Lower leg skin (tissue), 3 donors: ENCODE results near the gene NFE2L1.
"Not testable (repeated sequence)": the region's sequence is repeated elsewhere in the genome, so short reads cannot be mapped to it uniquely, and the experiment has no call there.

Experiments used
- POLR2A ChIP-seq, 2 donors: fragments of 450-650 bp; IDR thresholded peaks; one replicate each; pipeline ENCODE4 v1.6.1; 2016 to 2017; ENCODE audit warnings: antibody characterized with exemption in 2 of 2, mild to moderate bottlenecking in 1 of 2, moderate library complexity in 1 of 2
- TF ChIP-seq, protein P1 (sequence below), 3 donors: fragments of 450-650 bp; IDR thresholded peaks; one replicate each; pipeline ENCODE4 v1.5.1; 2016; ENCODE audit warnings: antibody characterized with exemption in 3 of 3, mild to moderate bottlenecking in 3 of 3, moderate library complexity in 2 of 3

DNA sequence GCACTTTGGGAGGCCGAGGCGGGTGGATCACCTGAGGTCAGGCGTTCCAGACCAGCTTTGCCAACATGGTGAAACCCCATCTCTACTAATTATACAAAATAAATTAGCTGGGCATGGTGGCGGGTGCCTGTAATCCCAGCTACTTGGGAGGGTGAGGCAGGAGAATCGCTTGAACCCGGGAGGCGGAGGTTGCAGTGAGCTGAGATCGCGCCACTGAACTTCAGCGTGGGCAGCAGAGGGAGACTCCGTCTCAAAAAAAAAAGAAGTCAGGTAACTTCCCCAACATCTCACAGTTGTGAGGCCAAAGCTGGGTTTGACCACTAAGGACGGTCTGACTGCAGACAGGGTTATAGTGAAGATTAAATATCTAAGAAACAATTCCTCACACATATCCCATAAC is 13.4 kb upstream of the NFE2L1 start:
- TF ChIP-seq, protein P1, sequence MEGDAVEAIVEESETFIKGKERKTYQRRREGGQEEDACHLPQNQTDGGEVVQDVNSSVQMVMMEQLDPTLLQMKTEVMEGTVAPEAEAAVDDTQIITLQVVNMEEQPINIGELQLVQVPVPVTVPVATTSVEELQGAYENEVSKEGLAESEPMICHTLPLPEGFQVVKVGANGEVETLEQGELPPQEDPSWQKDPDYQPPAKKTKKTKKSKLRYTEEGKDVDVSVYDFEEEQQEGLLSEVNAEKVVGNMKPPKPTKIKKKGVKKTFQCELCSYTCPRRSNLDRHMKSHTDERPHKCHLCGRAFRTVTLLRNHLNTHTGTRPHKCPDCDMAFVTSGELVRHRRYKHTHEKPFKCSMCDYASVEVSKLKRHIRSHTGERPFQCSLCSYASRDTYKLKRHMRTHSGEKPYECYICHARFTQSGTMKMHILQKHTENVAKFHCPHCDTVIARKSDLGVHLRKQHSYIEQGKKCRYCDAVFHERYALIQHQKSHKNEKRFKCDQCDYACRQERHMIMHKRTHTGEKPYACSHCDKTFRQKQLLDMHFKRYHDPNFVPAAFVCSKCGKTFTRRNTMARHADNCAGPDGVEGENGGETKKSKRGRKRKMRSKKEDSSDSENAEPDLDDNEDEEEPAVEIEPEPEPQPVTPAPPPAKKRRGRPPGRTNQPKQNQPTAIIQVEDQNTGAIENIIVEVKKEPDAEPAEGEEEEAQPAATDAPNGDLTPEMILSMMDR (IDR thresholded peaks at IDR 0.05) = not testable (repeated sequence)
- TF ChIP-seq POLR2A (IDR thresholded peaks at IDR 0.05) = not testable (repeated sequence)
